ENCODE data around the gene HNRNPUL2. TPM values are rescaled to one million over a fixed set of nuclear protein-coding genes. Genes with fewer than 3 reads are reported as not detected.

HNRNPUL2 gene
- total and polyA plus RNA-seq, 2 of the 8 experiments (the other 6 are each of a cell fraction or from before 2014, with no cell fraction given), result 14.9 to 46.4 TPM

- H3K9ac ChIP-seq (replicated peaks in 1 of 4; ENCODE audit: extremely low read depth in 1 of 4, low read depth in 3 of 4, low read length in 3 of 4), result no peak overlapping the region
These were observed 39.5 kb downstream of the HNRNPUL2 start for GRCh38 chr11:62687508-62688396.

More at GRCh38 chr11:62687508-62688396, 39.5 kb downstream of the HNRNPUL2 start:
- Histone ChIP-seq H4K20me1 (replicated peaks in 1 of 2; ENCODE audit: control insufficient read depth in 1 of 2, insufficient read depth in 2 of 2, low read length in 2 of 2) (peaks cover 0 to 6% of the 10 kb centered on the region in 2 experiments), H3K36me3 (ENCODE audit: control insufficient read depth in 2 of 4, insufficient read depth in 4 of 4, low read length in 3 of 4) (peaks cover 9 to 22% (median 20%) of the 10 kb centered on the region in 4 experiments; a peak in 6 of 8 replicates), H3K4ac (replicated peaks; ENCODE audit: insufficient read length, low read depth, low read length) (no peak overlapping the region), H3K14ac (ENCODE audit: insufficient read length) (no peak overlapping the region), H3K4me3 (ENCODE audit: extremely low read depth in 1 of 4, insufficient read depth in 2 of 4, low read depth in 3 of 4, low read length in 4 of 4) (no peak overlapping the region), H3K27me3 (replicated peaks in 1 of 4; ENCODE audit: control insufficient read depth in 3 of 4, extremely low read depth in 1 of 4, insufficient read depth in 3 of 4, low read length in 3 of 4) (no peaks in the 10 kb centered on the region), H3K23me2 (ENCODE audit: low read depth, low read length) (no peaks in the 10 kb centered on the region), H2BK15ac (ENCODE audit: low read length) (no peak overlapping the region), H2BK20ac (ENCODE audit: low read length) (no peak overlapping the region), H3K23ac (ENCODE audit: insufficient read length) (no peak overlapping the region), H4K5ac (ENCODE audit: insufficient read length, low read depth, low read length) (no peak overlapping the region), H3K18ac (ENCODE audit: extremely low read depth, low read length) (no peak overlapping the region), H3K79me2 (ENCODE audit: control insufficient read depth in 1 of 2, insufficient read depth in 2 of 2, low read length in 2 of 2) (no peaks in the 10 kb centered on the region), H2BK5ac (ENCODE audit: low read depth, low read length) (no peak overlapping the region), H2AK5ac (ENCODE audit: low read depth, low read length) (no peak overlapping the region), H3K79me1 (ENCODE audit: low read depth, low read length) (no peaks in the 10 kb centered on the region), H2BK12ac (ENCODE audit: low read depth, low read length) (no peak overlapping the region), H3K27ac (ENCODE audit: low read depth, low read length) (no peak overlapping the region), H3K9me3 (ENCODE audit: insufficient read depth in 2 of 2, low read depth in 1 of 2, low read length in 1 of 2) (no peaks in the 10 kb centered on the region), H3K56ac (replicated peaks; ENCODE audit: insufficient read length, low read depth, low read length) (no peak overlapping the region), H3K4me1 (replicated peaks in 1 of 4; ENCODE audit: control insufficient read depth in 3 of 4, insufficient read depth in 4 of 4, low read length in 3 of 4) (peaks cover 0 to 4% (median 0%) of the 10 kb centered on the region in 4 experiments; a peak in 2 of 7 replicates), H4K91ac (replicated peaks; ENCODE audit: insufficient read length, low read length) (no peak overlapping the region), H2AFZ (ENCODE audit: low read length) (no peak overlapping the region; the same call in 1 of the 2 replicates), H4K8ac (ENCODE audit: extremely low read depth, insufficient read depth, low read length) (peak overlapping the region; percentile 88), H2BK120ac (replicated peaks; ENCODE audit: low read depth, low read length) (no peak overlapping the region), H3K4me2 (ENCODE audit: insufficient read depth in 1 of 2, low read depth in 2 of 2, low read length in 2 of 2) (peak overlapping the region in 1 of 2 experiments; percentile 1; a peak in 1 of 4 replicates)
- DNase-seq (ENCODE audit: low read depth in 1 of 2, low spot score in 2 of 2) (no peak), FAIRE-seq (no peak)
- CTCF ChIA-PET (ENCODE audit: partially characterized antibody), result interaction anchor here (0.9 to 4.8 kb wide), 6 partner anchors 11 to 76 kb away, joined by 3 to 35 read pairs (median 4); partner anchors contain the start of genes BSCL2 and GNG3
- POLR2A ChIA-PET (ENCODE audit: partially characterized antibody), result interaction anchor here (0.6 to 61.4 kb wide), 12 partner anchors 8 to 295 kb away, joined by 3 to 2041 read pairs (median 3); partner anchors contain the start of genes B3GAT3, BSCL2, C11orf98 and CSKMT
- WGBS, 2 experiments (ENCODE audit: extremely low coverage in 1 of 2, insufficient coverage in 1 of 2, insufficient read length in 1 of 2, insufficient replicate concordance in 2 of 2, low coverage in 1 of 2, low lambda C conversion rate in 2 of 2, missing lambda C conversion rate in 1 of 2), result 85% methylated on average over 41 of the region's 74 CpGs; no CpG with 5 or more reads in 1 of the 2 experiments
- TF ChIP-seq E2F6 (IDR thresholded peaks at IDR 0.05) (peak; percentile 65), POLR2AphosphoS5 (IDR thresholded peaks at IDR 0.05; ENCODE audit: low read depth, low read length) (no peak), ASH2L (IDR thresholded peaks at IDR 0.05; ENCODE audit: low read length) (peak; percentile 30), MAX (IDR thresholded peaks at IDR 0.05) (peak; percentile 82)
